KBM-7 (cell line): ENCODE measurements around the gene XXYLT1.
"Not testable (repeated sequence)": the region's sequence is repeated elsewhere in the genome, so short reads cannot be mapped to it uniquely, and the experiment has no call there.

Source experiments
- DNase-seq: peaks from one replicate; pipeline ENCODE4 v3.0.0-alpha.2; 2015
- in situ Hi-C: fragments of 300-500 bp; cut with MboI; formaldehyde crosslinking; loops from 2 replicates; pipeline ENCODE4 v1.14.3; 2020; ENCODE audit warnings: low sequenced_read_pairs, low pct_unique_long_range_greater_than_20kb, mixed read lengths

XXYLT1 gene

GRCh38 chr3:195113536-195114425, 157.2 kb downstream of the XXYLT1 start:
- in situ Hi-C loops = loop anchor here (25.0 kb wide), 1 partner anchor 426 kb away; the partner anchor contains the start of gene FAM43A
- DNase-seq = no peak

GRCh38 chr3:195113048-195113447, 157.9 kb downstream of the XXYLT1 start:
- in situ Hi-C loops = loop anchor here (25.0 kb wide), 1 partner anchor 426 kb away; the partner anchor contains the start of gene FAM43A
- DNase-seq = no peak

GRCh38 chr3:195112361-195112791, 158.6 kb downstream of the XXYLT1 start:
- no peak for DNase-seq
- in situ Hi-C loops = loop anchor here (25.0 kb wide), 1 partner anchor 425 kb away; the partner anchor contains the start of gene FAM43A

GRCh38 chr3:195111766-195112165, 159.2 kb downstream of the XXYLT1 start:
- in situ Hi-C loops = loop anchor here (25.0 kb wide), 1 partner anchor 424 kb away; the partner anchor contains the start of gene FAM43A
- no peak for DNase-seq

DNA sequence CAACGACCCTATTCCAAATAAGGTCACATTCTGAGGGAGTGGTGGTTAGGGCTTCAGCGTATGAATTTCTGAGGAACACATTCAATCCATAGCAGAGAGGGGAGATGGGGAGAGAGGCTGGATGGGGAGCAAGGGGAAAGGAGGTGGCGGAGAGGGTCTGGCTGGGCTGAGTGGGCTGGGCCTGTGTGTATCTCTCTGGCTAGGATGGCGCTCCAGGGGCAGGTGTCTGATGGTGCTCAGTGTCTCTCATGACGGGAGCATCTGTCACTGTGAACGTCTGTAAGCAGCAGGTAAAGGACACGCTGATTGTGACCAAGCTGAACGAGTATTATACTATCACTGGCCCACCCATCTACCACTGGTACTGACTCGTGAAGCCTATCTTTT, 159.6 kb downstream of the XXYLT1 start:
- no peak for DNase-seq
- in situ Hi-C loops = loop anchor here (25.0 kb wide), 1 partner anchor 424 kb away; the partner anchor contains the start of gene FAM43A

DNA sequence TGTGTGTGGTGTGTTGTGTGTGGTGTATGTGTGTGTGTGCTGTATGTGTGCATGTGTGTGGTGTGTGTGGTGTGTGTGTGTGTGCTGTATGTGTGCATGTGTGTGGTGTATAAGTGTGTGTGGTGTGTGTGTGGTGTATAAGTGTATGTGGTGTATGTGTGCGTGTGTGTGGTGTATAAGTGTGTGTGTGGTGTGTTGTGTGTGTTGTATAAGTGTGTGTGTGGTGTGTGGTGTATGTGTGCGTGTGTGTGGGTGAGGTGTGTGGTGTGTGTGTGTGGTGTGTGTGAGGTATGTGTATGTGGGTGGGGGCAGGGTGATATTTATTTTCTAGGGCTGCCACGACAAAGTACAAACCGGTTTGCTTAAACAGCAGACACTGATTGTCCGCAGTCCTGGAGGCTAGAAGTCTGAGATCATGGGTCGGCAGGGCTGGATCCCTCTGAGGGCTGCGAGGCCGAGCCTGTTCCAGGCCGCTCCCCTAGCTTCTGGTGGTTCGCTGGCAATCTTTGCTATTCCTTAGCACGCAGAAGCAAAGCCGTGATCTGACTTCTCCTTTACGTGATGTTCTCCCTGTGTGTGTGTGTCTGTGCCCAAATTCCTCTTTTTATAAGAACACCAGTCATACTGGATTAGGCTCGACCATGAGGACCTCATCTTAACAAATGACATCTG, 160.2 kb downstream of the XXYLT1 start:
- DNase-seq = peak; percentile 93
- in situ Hi-C loops = loop anchor here (25.0 kb wide), 1 partner anchor 423 kb away; the partner anchor contains the start of gene FAM43A

- in situ Hi-C loops = loop anchor here (25.0 kb wide), 1 partner anchor 422 kb away; the partner anchor contains the start of gene FAM43A
- no peak for DNase-seq
Observed at GRCh38 chr3:195109098-195109657, 161.8 kb downstream of the XXYLT1 start.

DNA sequence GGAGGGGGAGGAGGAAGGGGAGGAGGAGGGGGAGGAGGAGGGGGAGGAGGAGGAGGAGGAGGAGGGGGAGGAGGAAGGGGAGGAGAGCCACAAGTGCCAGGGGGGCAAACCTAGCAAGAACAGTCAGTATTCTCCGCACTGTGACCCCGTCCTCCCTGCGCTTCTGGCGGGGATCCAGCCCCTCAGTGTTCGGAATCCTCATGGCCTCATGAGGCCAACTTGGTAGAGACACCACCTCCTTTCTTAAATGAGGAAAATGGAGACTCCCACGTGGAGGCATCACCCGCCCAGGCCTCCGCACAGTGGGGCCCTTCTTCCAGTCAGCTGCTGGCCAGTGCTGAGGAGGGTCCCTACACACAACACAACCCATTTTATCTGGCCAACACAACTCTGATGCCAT, 163.4 kb downstream of the XXYLT1 start:
- DNase-seq = no peak
- in situ Hi-C loops = loop anchor here (25.0 kb wide), 1 partner anchor 420 kb away; the partner anchor contains the start of gene FAM43A

- in situ Hi-C loops = loop anchor here (25.0 kb wide), 1 partner anchor 420 kb away; the partner anchor contains the start of gene FAM43A
- not testable (repeated sequence) for DNase-seq
Observed at GRCh38 chr3:195107031-195107430, 163.9 kb downstream of the XXYLT1 start.

GRCh38 chr3:195106418-195106906, 164.5 kb downstream of the XXYLT1 start:
- in situ Hi-C loops = loop anchor here (25.0 kb wide), 1 partner anchor 419 kb away; the partner anchor contains the start of gene FAM43A
- DNase-seq = peak; percentile 62

GRCh38 chr3:195105841-195106417, 165.0 kb downstream of the XXYLT1 start:
- in situ Hi-C loops = loop anchor here (25.0 kb wide), 1 partner anchor 419 kb away; the partner anchor contains the start of gene FAM43A
- no peak for DNase-seq

- in situ Hi-C loops = loop anchor here (25.0 kb wide), 1 partner anchor 418 kb away; the partner anchor contains the start of gene FAM43A
- DNase-seq = no peak
Observed at GRCh38 chr3:195105389-195105788, 165.6 kb downstream of the XXYLT1 start.

GRCh38 chr3:195104340-195104739, 166.6 kb downstream of the XXYLT1 start:
- in situ Hi-C loops = loop anchor here (25.0 kb wide), 1 partner anchor 417 kb away; the partner anchor contains the start of gene FAM43A
- no peak for DNase-seq

GRCh38 chr3:195103623-195104022, 167.3 kb downstream of the XXYLT1 start:
- DNase-seq = no peak
- in situ Hi-C loops = loop anchor here (25.0 kb wide), 1 partner anchor 416 kb away; the partner anchor contains the start of gene FAM43A

DNA sequence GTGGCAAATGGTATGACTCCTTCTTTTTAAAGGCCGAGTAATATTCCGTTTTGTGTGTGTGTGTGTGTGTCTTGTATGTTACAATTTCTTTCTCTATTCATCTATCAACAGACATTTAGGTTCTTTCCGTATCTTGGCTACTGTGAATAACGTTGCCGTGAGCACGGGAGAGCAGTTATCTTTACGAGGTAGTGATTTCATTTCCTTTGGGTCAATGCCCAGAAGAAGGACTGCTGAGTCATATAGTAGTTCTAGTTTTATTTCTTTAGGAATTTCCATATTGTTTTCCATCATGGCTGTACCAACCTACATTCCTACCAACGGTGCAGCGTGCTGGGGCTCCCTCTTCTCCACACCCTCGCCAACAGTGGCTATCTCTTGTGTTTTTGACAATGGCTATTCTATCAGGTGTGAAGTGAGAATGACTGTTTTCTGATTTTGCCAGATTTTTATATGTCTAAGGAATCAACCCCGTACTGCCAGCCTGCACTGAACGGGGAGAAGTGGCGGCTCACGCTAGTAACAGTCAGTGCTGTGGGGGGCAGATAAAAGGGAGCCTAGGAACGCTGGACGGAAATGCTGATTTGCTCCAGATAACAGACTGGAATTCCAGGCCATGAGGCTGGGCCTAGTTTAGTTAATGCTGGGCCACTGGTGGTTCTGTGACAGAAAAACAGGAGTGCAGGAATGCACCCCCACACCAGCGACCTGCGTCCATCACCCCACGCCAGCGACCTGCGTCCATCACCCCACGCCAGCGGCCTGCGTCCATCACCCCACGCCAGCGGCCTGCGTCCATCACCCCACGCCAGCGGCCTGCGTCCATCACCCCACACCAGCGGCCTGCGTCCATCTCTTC, 168.1 kb downstream of the XXYLT1 start:
- DNase-seq = peak; percentile 45

GRCh38 chr3:195101927-195102608, 168.9 kb downstream of the XXYLT1 start:
- in situ Hi-C loops = loop anchor here (25.0 kb wide), 1 partner anchor 415 kb away; the partner anchor contains the start of gene FAM43A
- no peak for DNase-seq

More for the DNA sequence above, 168.1 kb downstream of the XXYLT1 start:
- in situ Hi-C loops = loop anchor here (25.0 kb wide), 1 partner anchor 416 kb away; the partner anchor contains the start of gene FAM43A
